GM19035 (cell line): ENCODE data around the gene ALG2.
"Not testable (repeated sequence)": the region's sequence is repeated elsewhere in the genome, so short reads cannot be mapped to it uniquely, and the experiment has no call there.

Experiments used
- ATAC-seq: cut with Tn5 transposase; IDR thresholded peaks from one replicate; pipeline ENCODE4 v1.9.1; 2021; ENCODE audit not compliant: unreplicated experiment

ALG2 gene

DNA sequence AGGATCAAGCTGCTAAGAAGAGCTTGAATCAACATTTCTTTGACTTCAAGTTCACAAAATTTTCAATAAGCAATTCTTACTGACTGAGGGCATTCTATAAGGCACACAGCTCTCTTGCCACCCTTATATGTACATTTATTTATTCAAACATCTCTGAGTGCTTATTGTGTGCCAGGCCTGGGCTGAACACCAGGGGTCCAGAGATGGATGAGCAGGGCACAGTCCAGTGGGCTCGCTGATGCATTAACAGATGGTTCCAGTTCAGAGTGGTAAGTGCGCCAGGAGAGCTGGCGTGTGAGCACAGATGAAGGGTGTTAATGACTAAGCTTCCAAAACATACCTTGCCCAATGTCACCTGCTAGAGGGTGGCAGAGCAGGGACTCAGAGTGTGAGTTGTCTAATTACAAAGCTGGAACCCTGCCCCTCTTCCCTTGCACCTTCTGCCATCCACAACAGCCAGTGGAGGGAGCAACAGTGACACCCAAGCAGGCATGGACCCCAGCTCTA lies 24.6 kb downstream of the ALG2 start:
- no peak for ATAC-seq

DNA sequence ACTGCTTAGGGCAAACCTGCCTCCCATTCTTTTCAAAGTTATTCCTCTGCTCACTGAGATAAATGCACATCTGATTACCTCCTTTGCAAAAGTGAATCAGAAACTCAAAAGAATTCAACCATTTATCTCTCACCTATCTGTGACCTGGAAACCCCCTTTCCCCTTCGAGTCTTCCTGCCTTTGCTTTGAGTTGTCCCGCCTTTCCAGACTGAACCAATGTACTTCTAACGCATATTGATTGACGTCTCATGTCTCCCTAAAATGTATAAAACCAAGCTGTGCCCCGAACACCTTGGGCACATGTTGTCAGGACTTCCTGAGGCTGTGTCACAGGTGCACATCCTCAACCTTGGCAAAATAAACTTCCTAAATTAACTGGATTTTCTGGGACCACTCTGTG lies 25.3 kb downstream of the ALG2 start:
- not testable (repeated sequence) for ATAC-seq

DNA sequence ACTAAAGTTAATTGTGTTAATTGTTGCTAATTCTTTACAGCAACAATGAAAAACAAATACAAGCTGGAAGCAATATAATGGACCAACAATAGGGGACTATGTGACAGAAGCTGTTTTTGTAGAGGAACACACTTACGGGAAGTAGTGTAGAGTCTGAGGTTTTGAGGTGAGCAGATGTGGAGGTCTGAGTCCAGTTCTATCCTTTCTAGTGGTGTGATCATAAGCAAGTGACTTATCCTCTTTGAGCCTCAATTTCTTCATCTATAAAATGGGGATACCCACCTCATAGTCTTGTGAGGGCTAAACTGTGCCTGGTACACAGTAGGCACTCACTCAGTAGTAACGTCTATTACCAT lies 28.3 kb downstream of the ALG2 start:
- ATAC-seq: no peak

DNA sequence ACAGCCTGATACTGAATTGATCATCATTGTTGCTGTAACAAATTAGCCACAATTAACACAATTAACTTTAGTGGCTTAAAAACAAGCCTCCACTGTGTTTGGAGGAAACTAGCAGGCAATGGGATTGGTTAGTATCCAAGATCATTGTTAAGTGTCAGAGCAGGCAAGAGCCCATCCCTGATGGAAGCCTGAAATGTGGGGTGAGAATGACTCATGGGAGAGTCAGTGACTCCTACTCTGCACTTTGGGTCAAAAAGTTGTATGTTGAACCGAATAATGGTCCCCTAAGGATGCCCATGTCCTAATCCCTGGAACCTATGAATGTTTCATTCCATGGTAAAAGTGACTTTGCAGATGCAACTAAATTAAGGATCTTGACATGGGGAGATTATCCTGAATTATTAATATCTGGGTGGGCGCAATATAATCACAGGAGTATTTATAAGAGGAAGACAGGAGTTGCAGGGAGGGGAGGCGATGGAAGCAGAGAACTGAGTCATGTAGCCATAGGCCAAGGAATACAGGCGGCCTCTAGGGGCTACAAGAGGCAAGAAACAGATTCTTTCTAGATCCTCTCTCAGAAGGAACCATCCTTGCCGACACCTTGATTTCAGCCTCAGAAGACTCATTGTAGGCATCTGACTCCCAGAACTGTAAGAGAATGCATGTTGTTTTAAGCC lies 28.8 kb downstream of the ALG2 start:
- no peak for ATAC-seq

DNA sequence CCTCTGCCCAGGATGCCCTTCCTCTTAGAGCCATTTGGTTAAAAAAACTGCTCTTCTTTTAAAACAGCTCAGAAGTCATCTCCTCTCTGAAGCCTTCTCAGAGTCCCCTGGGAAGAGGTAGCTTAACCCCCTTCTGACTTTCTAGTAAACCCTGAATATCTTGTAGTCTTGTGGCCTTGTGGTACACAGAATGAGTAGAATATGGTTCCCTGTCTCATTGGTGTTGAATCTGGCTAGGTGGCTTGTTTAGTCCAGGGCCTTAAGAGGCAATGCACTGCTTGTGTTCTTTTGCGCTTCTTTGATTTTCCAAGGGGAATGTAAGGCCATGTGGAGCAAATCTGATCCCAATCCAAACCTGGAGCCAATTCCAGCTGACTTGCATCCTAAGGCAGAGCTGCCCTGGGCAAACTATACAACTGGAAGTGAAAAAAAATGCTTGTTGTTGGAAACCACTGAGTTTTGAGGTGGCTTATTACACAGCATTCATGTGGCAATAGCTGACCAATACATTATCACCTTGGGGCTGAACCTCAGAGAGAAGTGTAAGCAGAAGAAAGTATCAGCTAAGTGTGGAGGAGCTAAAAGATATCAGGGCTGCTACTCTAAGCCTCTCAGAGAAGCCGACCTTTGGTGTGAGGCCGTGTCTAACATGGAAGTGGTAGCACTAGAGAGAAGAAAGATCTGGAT lies 31.0 kb downstream of the ALG2 start:
- no peak for ATAC-seq

DNA sequence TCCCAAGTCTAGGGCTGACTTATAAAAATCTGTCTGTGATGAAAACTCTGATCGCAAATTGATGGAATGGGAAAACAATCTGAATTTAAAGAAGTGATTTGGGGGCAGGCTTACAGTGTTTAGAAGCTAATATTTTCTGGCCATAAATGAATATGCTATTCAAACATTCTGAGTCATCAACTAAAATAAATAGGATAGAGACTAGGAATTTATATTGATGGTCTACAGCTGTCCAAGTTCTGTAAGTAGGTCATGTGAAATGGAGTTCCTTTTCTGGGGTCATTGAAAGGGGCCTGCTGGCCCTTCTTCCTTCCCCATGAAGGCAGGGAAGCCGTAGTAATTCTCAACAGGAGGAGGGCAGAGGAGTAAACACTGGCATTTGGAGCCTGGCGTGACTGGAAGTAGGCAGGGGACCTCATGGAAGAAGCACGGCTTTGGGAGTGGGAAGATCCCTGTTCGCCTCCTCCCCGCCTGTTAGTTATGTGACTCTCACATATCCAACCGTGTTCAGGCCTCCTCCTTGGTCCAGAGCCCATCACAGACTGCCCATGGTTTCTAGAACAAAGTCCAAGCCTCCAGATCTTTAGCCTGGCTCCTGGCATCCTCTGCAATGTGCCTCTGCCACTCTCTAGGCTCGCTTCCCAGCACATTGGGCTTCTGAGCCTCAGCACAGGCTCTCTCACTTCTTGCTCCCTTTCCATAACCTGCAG lies 31.7 kb downstream of the ALG2 start:
- ATAC-seq: no peak

DNA sequence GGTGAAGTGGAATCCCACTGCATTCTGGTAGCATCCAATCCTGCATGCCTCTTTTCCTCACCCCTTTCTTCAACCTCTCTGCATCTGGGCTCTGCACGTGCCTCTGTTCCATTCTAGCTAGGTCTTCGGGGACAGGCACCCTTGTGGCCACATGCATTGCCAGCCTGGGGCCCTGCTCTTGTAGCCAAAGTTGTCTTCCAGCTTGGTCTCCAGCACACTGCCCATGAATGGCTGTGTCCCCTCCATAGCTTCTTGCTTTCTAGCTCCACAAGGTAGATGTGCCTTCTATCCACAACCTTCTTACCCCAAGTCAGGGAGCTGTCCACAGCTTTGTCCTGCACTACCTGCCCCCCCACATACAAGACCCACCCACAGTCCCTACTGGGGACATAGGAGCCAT lies 32.6 kb downstream of the ALG2 start:
- ATAC-seq: no peak

DNA sequence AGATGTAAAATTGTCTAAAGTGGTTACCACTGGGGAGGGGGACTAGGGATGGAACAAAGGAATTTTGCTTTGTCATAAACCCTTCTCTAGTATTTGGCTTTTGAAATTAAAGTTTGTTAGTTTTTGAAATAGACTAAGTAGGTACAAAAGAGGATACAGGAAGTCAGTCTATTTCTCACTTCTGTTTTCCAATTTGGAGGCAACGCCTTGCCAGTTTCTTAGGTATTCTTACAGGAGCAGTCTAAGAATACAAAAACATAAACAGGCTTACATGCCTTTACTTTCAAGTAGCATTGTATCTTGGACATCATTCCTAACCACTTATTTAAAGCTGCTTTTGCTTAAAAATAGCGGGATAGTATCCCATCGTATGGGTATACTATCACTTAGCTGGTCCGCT lies 34.4 kb downstream of the ALG2 start:
- no peak for ATAC-seq

DNA sequence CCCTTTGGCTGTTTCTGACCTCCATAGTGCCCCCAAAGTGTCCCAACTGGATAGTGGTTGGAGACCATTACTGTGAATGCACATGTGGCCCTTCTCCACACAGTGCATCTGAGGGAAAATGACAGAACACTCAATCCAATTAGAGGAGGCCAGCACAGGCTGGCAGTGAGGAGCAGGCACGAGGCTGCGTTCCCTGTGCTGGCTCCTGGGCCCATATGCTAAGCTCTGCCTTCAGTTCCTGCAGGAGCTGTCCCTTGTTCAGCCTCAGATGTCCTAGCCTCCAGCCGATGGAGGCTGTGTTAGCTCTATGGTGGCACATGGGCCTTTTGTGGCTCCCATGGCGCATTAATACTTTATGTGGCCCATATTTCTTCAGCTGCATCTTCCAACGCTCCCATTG lies 35.8 kb downstream of the ALG2 start:
- no peak for ATAC-seq

DNA sequence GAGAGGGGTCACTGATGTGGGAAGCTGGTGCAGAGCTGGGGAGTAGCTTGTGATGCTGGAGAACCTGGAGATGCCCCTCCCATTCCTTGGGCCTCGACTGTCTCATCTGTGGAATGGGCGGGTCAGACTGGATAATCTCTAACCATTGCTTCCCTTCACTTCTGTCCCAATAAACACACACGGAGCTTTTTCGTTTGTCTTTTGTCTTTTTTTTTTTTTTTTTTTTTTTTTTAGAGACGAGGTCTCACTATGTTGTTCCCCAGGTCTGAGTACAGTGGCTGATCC lies 36.5 kb downstream of the ALG2 start:
- ATAC-seq: no peak

DNA sequence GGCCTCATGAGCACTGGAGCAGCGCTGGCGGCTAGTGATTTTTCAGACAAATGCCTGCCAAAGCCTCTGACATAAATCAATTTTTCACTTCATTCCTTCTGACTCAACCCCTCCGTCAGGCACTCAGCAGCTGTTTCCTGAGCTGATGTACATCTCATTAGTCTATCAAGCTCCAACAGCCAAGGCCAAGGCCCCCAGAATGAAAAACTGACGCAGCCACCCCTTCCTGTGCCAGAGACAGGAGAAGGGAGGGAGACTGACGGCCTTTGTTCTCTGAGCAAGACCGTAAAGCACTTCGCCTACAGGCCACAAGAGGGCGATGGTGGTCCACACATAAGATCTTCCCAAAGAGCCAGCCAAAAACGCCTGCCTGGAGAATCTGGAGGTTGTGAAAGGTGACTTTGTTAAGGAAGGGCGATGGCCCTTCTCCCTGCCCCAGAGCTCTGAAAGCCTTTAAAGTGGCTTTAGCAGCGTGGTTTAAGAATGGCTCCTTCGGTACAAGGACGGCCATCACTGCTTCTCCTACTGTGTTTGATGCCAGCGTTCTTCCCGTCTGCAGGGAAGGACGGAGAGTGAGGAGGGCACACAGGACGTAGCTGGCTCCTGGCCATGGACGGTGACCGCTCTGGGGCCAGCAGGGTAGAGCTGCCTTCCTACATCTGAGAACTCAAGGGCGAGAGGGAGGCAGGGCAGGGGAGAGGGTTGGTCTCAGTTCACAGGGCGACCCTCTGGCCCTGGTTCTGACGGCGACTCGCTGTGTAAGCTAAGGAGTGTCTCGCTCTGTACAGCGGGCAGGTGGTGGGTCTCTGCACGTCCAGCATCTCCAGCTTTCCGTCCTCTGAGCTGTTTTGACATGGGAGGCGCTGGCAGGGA lies 37.0 kb downstream of the ALG2 start:
- ATAC-seq: peak; percentile 55

DNA sequence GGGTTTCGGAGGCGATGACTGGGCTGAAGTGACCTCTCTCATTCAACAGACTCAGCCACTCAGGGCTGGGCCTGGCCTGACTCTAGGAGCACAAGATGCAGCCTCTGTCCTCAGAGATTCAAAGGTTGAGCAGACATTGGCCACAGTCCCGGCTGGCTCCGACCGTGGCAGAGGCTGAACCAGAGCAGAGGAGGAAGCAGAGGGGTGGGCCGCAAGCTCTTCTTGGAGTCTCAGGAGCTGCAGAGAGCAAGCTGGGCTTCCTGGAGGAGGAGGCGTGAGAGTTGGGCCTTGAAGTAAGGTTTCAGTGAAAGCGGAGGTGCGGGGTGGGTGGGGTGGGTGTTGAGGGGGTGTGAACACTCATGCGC lies 37.6 kb downstream of the ALG2 start:
- ATAC-seq: no peak

DNA sequence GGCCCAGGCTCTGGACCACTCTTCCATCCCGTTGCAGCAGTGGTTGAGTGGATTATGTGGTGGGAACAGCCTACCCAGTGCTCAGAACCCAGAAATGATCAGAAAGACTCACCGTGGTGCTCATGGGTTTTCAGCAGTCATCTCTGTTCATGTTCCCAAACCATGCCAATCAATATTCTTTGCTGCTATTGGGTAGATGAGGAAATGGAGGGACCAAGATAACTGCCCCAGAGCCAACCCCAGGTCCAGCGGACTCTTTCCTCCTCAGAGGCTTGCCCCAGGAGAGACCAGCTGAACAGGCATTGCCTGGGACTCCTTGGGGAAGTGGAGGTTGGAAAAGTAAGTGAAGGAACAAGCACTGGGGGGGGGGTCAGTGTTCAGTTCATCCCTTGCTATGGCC lies 38.1 kb downstream of the ALG2 start:
- no peak for ATAC-seq

DNA sequence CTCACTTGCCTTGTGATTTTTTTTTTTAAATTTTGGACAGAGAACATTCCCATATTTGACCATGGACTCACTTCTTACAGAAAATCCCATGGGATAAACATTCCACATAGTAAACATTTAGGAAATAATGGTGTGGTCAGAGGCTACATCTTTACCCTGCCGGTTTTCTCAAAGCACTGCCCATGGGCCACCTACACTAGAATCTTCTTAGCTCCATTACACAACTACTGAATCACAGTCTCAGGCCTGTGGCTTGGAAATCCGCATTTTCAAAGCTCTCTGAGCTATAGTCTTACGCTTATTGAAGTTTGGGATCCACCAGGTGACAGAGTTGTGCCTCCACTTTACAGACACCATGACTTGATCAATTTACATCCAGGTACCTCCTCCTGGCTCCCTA lies 39.4 kb downstream of the ALG2 start:
- ATAC-seq: no peak

DNA sequence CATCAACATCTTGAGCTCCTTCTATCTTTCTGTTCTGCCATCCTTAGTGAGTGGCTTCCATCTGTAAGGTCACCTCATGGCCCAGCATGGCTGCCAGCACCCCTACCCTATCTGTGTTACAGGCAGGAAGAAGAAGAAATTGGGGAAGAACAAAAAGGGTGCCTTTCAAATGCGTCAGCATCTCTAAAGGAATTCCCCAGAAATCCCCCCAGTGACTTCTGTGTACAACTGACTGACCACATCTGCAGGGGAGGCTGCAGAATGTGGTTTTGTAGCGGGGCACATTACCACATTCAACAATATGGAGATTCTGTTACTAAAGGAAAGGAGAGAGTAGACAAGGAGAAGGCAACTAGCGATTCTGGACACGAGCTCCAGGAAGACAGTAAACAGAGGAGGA lies 40.1 kb downstream of the ALG2 start:
- peak; percentile 44 for ATAC-seq

DNA sequence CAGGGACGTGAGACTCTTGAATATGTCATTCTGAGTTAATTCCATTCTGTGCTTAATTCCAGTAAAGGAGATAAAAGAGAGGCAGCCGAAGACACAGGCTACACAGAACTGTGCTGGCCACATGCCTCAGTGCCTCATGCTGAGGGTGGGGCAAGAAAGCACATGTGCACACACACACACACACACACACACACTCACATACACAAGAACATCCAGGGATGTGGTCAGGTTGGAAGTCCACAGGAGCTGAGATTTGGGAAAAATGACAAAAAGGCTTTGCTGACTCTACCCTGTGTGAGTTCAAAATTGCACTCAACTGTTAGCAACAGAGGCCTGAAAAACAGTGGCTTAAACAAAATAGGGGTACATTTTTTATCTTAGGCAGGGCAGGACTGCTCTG lies 40.5 kb downstream of the ALG2 start:
- no peak for ATAC-seq

DNA sequence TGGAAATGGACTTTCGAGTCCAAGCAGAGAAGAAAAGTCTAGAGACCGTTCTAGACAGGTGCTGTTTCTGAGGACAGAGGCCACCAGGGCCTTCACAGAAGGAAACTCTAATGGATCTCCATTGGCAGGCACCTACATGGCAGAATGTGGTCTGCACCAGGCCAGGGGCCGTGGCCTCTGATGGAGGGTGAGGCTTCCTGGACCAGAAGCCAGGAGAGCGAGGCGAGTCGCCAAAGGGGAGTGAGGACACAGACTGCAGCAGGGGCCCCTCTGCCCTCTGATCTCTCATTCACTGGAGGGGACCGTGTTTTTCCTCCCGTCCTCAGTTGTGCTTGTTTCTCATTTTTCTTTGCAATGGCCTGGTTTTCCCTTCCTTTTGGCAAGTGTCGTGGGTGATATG lies 41.1 kb downstream of the ALG2 start:
- no peak for ATAC-seq

DNA sequence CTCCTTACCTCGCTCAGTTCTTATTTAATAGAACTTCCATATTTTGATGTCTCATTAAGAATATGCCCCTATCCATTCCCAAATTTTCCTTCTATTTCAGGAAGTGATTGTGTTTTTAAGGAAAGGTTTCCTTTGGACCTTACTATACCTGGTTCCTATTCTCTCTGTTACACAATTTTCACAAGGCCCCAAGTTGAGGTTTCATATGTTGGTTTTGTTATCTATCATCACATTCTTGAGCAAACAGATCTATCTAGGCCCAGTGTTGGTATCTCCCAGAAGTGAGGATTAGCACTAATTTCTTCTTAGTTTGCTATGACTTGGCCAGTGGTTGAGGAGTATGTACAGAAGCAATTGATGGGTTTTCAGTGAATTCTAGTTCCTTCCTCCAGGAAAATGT lies 41.5 kb downstream of the ALG2 start:
- ATAC-seq: peak; percentile 38

DNA sequence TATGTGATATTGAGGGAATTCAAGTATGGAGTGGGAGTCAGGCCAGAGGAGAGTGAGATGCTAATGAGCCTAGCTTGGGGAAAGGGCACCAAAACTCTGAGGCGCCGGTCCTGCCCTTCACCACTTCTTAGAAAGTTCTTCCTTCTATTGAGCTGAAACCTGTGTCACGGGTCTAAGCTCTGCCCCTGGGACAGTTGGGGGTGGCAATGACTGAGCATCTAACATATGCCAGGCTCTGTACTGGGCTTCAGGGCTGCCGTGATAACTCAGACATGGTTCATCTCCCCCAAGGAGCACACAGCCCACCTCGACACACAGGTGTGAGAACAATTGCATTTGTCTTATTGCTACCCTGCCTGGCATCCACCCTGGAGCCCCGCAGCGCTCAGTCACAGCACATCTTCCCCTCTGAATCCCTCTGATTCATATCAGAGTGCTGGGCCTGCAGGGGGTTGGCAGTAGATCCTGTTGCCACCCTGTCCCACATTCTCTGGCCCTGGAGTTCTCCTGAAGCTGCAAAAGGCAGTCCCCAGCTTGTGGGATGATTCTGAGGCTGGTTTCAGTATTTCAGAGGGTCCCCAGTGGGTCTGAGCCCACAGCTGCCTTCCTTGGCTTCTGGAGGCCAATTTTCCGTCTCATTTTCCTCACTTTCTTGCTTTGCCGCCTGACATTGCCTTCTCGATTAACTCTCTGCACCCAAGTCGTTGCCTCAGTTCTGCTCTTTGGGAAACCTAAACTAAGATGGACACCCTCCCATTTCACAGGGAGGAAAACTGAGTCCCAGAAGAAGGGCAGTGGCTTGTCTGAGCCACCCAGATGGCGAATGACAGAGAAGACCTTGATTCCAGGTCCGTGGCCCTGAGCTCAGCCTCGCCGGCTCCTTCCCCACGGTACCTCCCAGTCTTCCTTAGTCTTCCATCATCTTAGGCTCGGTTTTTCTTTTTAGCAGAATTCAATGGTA lies 42.5 kb downstream of the ALG2 start:
- no peak for ATAC-seq

DNA sequence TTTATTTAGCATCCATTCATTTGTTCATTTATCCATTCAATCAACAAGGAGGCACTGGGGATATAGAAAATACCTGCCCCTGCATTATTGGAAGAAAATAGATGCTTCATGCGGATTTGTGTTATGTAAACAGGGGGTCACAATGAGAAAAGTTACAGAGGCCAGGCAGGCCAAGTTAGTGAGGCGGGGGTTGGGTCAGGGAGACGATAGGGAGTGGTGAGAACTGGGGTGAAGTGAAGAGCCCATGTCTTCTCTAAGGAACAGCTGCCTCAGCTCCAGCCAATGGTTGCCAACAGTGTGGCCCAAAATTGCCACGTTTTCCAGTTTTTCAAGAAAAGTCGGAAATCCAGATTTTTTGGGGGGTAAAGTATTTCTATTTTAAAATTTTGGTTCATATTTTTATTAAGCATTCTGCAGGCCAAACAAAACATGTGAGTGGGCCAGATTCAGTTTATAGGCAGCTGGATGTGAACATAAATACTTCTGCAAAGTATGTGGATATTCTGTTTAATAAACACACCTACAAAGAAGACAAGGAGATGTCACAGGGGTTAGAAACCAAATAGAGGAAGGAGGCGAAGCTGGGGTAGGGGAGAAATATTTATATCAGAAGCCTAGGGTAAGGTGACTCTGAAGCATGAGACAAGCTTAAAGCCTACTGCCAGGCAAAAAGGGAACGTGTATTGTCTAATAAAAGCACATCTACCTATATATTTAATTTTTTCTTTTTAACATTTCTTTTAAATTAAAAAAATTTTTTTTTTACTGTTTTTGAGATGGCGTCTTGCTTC lies 44.0 kb downstream of the ALG2 start:
- ATAC-seq: no peak
